ENCODE measurements around the gene USB1.

USB1 gene

DNA sequence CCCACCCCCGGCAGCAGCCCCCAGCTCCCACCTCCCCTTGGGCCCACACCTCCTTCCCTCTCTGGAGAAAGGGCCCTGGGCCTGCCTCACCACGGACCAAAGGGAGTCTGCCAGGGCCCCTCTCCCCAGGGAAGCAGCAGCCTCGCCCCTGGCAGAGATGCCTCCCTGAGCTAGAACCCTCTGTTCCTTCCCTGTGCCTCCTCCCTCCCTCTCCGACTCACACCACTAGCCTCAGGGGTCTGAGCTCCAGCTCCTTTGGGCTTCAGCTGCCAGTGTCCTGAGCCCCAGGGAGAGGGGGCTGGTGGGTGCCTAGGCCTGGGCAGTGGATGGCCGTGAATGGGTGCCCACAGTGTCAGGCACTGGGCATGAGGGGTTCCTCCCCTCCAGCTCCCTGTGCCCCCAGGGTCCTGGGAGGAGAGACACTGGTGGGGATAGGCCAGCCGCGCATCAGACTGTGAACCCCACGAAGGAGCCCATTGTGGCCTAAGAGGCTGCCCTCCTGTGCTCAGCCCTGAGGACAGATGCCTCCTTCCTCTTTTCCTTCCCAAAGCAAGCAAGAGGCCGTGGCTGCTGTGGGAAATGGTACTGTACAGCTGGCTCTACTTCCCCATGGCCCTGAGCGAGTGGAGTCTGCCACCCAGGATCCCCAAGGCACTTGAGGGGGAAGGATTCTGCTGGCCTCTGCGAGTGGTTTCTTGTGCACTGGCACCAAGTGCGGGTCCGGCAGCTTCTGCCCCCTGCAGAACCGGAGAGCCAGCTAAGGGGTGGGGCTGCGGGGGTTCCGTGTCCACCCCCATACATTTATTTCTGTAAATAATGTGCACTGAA lies 45.1 kb downstream of the USB1 start:
- no peak overlapping the region for H3K4me3 ChIP-seq (ENCODE audit: control insufficient read depth, low read depth, low read length)
- no peak for DNase-seq (ENCODE audit: low read depth)
- TF ChIP-seq, protein P1, sequence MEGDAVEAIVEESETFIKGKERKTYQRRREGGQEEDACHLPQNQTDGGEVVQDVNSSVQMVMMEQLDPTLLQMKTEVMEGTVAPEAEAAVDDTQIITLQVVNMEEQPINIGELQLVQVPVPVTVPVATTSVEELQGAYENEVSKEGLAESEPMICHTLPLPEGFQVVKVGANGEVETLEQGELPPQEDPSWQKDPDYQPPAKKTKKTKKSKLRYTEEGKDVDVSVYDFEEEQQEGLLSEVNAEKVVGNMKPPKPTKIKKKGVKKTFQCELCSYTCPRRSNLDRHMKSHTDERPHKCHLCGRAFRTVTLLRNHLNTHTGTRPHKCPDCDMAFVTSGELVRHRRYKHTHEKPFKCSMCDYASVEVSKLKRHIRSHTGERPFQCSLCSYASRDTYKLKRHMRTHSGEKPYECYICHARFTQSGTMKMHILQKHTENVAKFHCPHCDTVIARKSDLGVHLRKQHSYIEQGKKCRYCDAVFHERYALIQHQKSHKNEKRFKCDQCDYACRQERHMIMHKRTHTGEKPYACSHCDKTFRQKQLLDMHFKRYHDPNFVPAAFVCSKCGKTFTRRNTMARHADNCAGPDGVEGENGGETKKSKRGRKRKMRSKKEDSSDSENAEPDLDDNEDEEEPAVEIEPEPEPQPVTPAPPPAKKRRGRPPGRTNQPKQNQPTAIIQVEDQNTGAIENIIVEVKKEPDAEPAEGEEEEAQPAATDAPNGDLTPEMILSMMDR (IDR thresholded peaks at IDR 0.05; ENCODE audit: control insufficient read depth, insufficient read depth, low read depth, low read length, missing control alignments): no peak

- TF ChIP-seq, protein P1 (IDR thresholded peaks at IDR 0.05; ENCODE audit: control insufficient read depth, insufficient read depth, low read depth, low read length, missing control alignments): no peak
- H3K4me3 ChIP-seq (ENCODE audit: control insufficient read depth, low read depth, low read length): no peak overlapping the region
- DNase-seq (ENCODE audit: low read depth): no peak
Observed at GRCh38 chr16:58046936-58047335, 45.7 kb downstream of the USB1 start.

DNA sequence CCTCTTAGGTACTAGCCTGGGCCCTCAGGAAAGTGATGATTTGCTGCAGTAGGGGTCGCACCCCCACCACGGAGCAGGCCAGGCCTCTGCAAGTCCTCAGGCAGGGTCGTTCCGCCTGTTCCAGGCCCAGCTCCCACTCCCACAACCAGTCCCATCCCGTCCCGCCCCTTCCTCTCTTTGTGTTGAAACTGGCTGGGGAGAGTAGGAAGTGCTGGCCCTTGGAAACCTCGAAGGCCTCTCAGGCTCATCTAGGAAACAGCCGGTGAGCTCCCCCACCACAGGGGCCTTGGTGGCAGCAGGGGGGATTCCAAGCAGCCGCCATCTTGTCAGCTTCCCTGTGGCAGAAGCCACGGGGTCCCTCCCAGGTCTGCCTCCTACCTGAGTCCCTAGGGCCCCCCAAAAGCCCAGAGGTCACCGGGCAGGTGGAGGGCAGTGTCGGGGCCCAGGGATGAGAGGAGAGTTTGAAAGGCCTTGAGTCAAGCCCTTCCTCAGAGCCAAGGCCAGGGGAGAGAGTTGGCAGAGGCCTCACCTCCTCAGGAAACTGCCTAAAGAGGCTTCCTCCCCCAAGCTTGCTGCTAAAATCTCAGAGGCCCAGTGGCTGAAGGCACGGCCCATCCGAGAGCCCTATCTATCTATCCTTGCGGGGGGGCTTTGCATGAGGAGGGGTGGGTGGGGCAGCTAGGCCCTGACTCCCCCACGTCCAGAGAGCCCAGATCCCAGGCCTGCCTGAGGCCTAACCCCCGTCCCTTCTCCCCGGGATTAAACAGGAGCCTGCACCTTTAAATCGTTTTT lies 46.5 kb downstream of the USB1 start:
- H3K4me3 ChIP-seq (ENCODE audit: control insufficient read depth, low read depth, low read length): no peak overlapping the region
- TF ChIP-seq, protein P1 (IDR thresholded peaks at IDR 0.05; ENCODE audit: control insufficient read depth, insufficient read depth, low read depth, low read length, missing control alignments): no peak
- DNase-seq (ENCODE audit: low read depth): no peak

GRCh38 chr16:58048494-58049231 lies 47.5 kb downstream of the USB1 start:
- TF ChIP-seq, protein P1 (IDR thresholded peaks at IDR 0.05; ENCODE audit: control insufficient read depth, insufficient read depth, low read depth, low read length, missing control alignments): no peak
- DNase-seq (ENCODE audit: low read depth): no peak
- no peak overlapping the region for H3K4me3 ChIP-seq (ENCODE audit: control insufficient read depth, low read depth, low read length)

GRCh38 chr16:58049232-58050185 lies 48.3 kb downstream of the USB1 start:
- no peak overlapping the region for H3K4me3 ChIP-seq (ENCODE audit: control insufficient read depth, low read depth, low read length)
- TF ChIP-seq, protein P1 (IDR thresholded peaks at IDR 0.05; ENCODE audit: control insufficient read depth, insufficient read depth, low read depth, low read length, missing control alignments): no peak
- DNase-seq (ENCODE audit: low read depth): no peak
